ENCODE measurements around the gene CREB5. TPM values are rescaled to one million over a fixed set of nuclear protein-coding genes. Genes with fewer than 3 reads are reported as not detected.
"Not testable (repeated sequence)": the region's sequence is repeated elsewhere in the genome, so short reads cannot be mapped to it uniquely, and the experiment has no call there.

CREB5 gene
- total RNA-seq, 1 donor from 2014 or later = 4.6 TPM

DNA sequence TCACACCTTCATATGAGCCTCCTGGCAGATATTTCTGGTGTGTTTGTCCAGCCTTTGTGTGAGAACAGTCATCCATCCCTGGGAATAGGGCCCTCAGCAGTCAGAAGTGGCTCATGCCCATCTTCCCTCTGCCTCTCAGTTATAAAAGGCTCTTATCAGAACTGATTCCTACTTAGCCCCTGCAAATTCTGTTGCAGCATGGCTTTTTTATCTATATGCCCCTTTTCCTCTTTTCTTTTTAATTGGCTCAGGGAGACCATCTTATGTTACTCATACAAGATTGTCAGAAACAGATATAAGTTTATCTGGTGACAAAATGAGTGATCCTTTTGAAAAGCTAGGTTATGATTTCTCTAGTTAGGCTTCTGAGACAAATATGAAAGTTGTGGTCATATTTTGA, 194.1 kb downstream of the CREB5 start:
- Mint-ChIP-seq H3K4me1 (ENCODE audit: low read depth) (no peaks in the 10 kb centered on the region), H3K27ac (no peak overlapping the region), H3K36me3 (ENCODE audit: insufficient read depth) (no peaks in the 10 kb centered on the region), H3K27me3 (peaks cover 3% of the 10 kb centered on the region), H3K9me3 (ENCODE audit: low read depth) (no peaks in the 10 kb centered on the region), H3K4me3 (ENCODE audit: low read depth) (no peak overlapping the region)
- DNase-seq (ENCODE audit: low spot score, unreplicated experiment) = no peak
- TF ChIP-seq, protein P1, sequence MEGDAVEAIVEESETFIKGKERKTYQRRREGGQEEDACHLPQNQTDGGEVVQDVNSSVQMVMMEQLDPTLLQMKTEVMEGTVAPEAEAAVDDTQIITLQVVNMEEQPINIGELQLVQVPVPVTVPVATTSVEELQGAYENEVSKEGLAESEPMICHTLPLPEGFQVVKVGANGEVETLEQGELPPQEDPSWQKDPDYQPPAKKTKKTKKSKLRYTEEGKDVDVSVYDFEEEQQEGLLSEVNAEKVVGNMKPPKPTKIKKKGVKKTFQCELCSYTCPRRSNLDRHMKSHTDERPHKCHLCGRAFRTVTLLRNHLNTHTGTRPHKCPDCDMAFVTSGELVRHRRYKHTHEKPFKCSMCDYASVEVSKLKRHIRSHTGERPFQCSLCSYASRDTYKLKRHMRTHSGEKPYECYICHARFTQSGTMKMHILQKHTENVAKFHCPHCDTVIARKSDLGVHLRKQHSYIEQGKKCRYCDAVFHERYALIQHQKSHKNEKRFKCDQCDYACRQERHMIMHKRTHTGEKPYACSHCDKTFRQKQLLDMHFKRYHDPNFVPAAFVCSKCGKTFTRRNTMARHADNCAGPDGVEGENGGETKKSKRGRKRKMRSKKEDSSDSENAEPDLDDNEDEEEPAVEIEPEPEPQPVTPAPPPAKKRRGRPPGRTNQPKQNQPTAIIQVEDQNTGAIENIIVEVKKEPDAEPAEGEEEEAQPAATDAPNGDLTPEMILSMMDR (IDR thresholded peaks at IDR 0.05; ENCODE audit: unreplicated experiment) = no peak

DNA sequence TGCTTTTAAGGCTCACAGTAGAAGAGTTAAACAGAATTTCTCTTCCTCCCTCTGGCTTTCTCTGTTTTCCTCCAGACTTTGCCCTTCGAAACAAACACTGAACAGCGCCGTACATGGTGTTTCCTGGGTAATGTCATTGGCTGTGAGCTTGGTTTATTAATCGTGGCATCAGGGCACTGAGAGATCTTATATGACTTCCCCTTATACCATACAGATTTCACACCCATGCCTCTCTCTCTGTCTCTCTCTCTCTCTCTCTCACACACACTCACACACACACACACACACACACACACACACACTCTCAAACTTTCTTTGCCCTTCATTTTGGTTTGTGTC, 195.5 kb downstream of the CREB5 start:
- no peaks in the 10 kb centered on the region for H3K4me1 Mint-ChIP-seq (ENCODE audit: low read depth)
- no peaks in the 10 kb centered on the region for H3K36me3 Mint-ChIP-seq (ENCODE audit: insufficient read depth)
- TF ChIP-seq, protein P1 (IDR thresholded peaks at IDR 0.05; ENCODE audit: unreplicated experiment) = no peak
- no peak overlapping the region for H3K27ac Mint-ChIP-seq
- no peak for DNase-seq (ENCODE audit: low spot score, unreplicated experiment)
- H3K27me3 Mint-ChIP-seq = peaks cover 3% of the 10 kb centered on the region
- H3K4me3 Mint-ChIP-seq (ENCODE audit: low read depth) = no peak overlapping the region
- H3K9me3 Mint-ChIP-seq (ENCODE audit: low read depth) = no peaks in the 10 kb centered on the region

DNA sequence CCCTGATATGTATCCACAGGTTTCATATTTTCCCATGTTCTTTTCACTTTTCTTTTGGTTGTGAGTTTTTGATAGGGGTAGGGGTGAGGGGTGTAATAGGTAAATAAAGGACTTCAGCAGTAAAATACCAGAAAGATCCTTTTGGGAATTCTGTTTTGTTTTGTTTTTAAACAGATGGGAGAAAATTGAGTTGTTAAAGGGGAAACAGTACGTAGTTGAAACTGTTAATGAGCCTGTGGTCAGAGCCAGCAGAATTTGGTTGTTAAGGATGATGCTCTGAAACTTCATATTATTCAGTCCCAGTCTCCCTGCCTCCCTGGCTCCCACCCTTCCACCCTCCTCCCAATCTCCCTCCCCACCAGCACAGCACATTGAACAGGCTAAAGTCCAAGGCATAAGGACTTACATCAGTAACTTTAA, 195.9 kb downstream of the CREB5 start:
- Mint-ChIP-seq H3K36me3 (ENCODE audit: insufficient read depth) (no peaks in the 10 kb centered on the region), H3K9me3 (ENCODE audit: low read depth) (no peaks in the 10 kb centered on the region), H3K27ac (no peak overlapping the region), H3K4me3 (ENCODE audit: low read depth) (no peak overlapping the region), H3K4me1 (ENCODE audit: low read depth) (no peaks in the 10 kb centered on the region), H3K27me3 (peaks cover 3% of the 10 kb centered on the region)
- DNase-seq (ENCODE audit: low spot score, unreplicated experiment) = no peak
- TF ChIP-seq, protein P1 (IDR thresholded peaks at IDR 0.05; ENCODE audit: unreplicated experiment) = no peak

DNA sequence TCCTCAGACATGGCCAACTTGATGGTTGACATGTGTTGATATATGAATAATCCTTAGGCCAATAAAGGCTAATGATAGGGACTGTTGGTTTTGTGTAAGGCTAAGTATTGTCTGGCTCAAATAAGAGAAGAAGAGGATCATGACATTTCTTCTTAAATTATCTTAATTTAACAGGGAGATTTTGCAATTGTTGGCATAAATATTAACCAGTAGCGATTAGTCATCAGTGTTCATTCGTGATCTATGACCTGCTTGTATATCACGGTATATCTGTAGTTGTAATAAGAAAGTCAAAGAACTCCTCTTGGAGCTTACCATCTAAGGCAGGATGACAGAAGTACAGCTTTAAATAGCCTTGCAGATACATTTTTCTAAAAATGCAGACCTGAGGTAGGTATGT, 196.4 kb downstream of the CREB5 start:
- peaks cover 3% of the 10 kb centered on the region for H3K27me3 Mint-ChIP-seq
- H3K4me1 Mint-ChIP-seq (ENCODE audit: low read depth) = no peaks in the 10 kb centered on the region
- no peak overlapping the region for H3K4me3 Mint-ChIP-seq (ENCODE audit: low read depth)
- TF ChIP-seq, protein P1 (IDR thresholded peaks at IDR 0.05; ENCODE audit: unreplicated experiment) = no peak
- no peaks in the 10 kb centered on the region for H3K36me3 Mint-ChIP-seq (ENCODE audit: insufficient read depth)
- H3K9me3 Mint-ChIP-seq (ENCODE audit: low read depth) = no peaks in the 10 kb centered on the region
- DNase-seq (ENCODE audit: low spot score, unreplicated experiment) = no peak
- H3K27ac Mint-ChIP-seq = no peak overlapping the region

DNA sequence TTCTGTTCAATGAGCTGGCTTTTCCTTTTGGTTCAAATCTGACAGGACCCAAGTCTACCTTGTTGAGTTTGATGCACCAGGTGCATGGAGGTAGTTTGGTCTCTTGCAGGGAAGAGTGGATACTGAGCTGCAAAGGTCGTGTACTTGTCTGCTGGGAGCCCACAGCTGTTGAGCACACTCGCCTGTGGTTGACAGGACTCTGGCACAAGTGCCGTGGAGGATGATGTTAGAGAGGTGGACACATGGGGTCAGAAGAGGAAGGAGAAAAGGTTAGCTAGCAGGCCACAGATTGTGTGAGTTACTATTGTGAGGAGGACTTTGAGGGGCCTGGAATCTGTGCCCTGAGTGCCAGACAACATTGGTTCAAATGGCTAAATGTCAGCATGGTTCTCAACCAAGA, 197.3 kb downstream of the CREB5 start:
- TF ChIP-seq, protein P1 (IDR thresholded peaks at IDR 0.05; ENCODE audit: unreplicated experiment) = no peak
- Mint-ChIP-seq H3K4me3 (ENCODE audit: low read depth) (no peak overlapping the region), H3K36me3 (ENCODE audit: insufficient read depth) (no peaks in the 10 kb centered on the region), H3K4me1 (ENCODE audit: low read depth) (no peaks in the 10 kb centered on the region), H3K27ac (no peak overlapping the region), H3K27me3 (peaks cover 3% of the 10 kb centered on the region), H3K9me3 (ENCODE audit: low read depth) (no peaks in the 10 kb centered on the region)
- DNase-seq (ENCODE audit: low spot score, unreplicated experiment) = no peak

DNA sequence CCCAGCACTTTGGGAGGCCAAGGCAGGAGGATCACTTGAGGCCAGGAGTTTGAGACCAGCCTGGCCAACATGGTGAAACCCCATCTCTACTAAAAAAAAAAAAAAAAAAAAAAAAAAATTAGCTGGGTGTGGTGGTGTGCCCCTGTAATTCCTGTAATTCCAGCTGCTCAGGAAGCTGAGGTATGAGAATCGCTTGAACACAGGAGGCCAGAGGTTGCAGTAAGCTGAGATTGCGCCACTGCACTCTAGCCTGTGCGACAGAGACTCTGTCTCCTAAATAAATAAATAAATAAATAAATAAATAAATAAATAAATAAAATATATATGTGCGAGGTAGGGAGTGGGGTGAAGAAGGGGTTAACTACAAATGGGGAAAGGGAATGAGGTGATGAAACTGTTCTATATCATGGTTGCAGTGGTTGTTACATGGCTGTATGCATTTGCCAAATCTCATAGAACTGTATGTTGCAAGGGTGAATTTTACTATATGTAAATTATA, 199.1 kb downstream of the CREB5 start:
- not testable (repeated sequence) for H3K4me1 Mint-ChIP-seq (ENCODE audit: low read depth); DNase-seq (ENCODE audit: low spot score, unreplicated experiment); H3K27ac Mint-ChIP-seq; H3K9me3 Mint-ChIP-seq (ENCODE audit: low read depth); H3K36me3 Mint-ChIP-seq (ENCODE audit: insufficient read depth); H3K27me3 Mint-ChIP-seq; H3K4me3 Mint-ChIP-seq (ENCODE audit: low read depth)

All from progenitor cell of endocrine pancreas (in vitro differentiated cells).